Calu3 (cell line): ENCODE measurements around the gene ELMO3. TPM values are rescaled to one million over a fixed set of nuclear protein-coding genes. Genes with fewer than 3 reads are reported as not detected.

Experiments
- BruUV-seq: library from RNA; stranded (reverse); fragments of 400-500 nt; replicated peaks from 2 replicates; lab custom pipeline; 2021; lab: Mats Ljungman, UMichigan
- CTCF ChIA-PET: fragments of 300-600 bp; sonication (Branson Sonifier 250); formaldehyde crosslinking; loops from one replicate; lab custom pipeline; 2022; ENCODE audit warnings: antibody characterized with exemption; lab: Charles Lee
- DNase-seq: peaks from one replicate; pipeline ENCODE4 v3.0.0; 2022
- H3K27ac Mint-ChIP-seq: one replicate; pipeline ENCODE4 v1.8.0; 2022; ENCODE audit warnings: mixed read lengths; ENCODE audit not compliant: unreplicated experiment
- H3K27me3 Mint-ChIP-seq: one replicate; pipeline ENCODE4 v1.8.0; 2022; ENCODE audit warnings: mixed read lengths; ENCODE audit not compliant: unreplicated experiment
- H3K36me3 Mint-ChIP-seq: one replicate; pipeline ENCODE4 v1.8.0; 2022; ENCODE audit warnings: mild to moderate bottlenecking, moderate library complexity, mixed read lengths; ENCODE audit not compliant: insufficient read depth, unreplicated experiment
- H3K4me1 Mint-ChIP-seq: one replicate; pipeline ENCODE4 v1.8.0; 2022; ENCODE audit warnings: mild to moderate bottlenecking, low read depth, mixed read lengths; ENCODE audit not compliant: unreplicated experiment
- H3K4me3 Mint-ChIP-seq: one replicate; pipeline ENCODE4 v1.8.0; 2022; ENCODE audit warnings: mild to moderate bottlenecking, low read depth, moderate library complexity, mixed read lengths; ENCODE audit not compliant: unreplicated experiment
- H3K9me3 Mint-ChIP-seq: one replicate; pipeline ENCODE4 v1.8.0; 2022; ENCODE audit warnings: low read depth, mixed read lengths; ENCODE audit not compliant: unreplicated experiment
- intact Hi-C: fragments of 100-400 bp; cut with micrococcal nuclease; formaldehyde crosslinking; loops from one replicate; pipeline ENCODE4 v1.10.0; 2022; ENCODE audit not compliant: unreplicated experiment
- total RNA-seq: library from RNA; stranded (reverse); gene quantifications from 2 replicates; pipeline ENCODE4 v1.2.3, GENCODE V29; 2022
- TF ChIP-seq, protein P1 (sequence below): fragments of 200-600 bp; IDR thresholded peaks from one replicate; pipeline ENCODE4 v1.8.0; 2022; ENCODE audit warnings: antibody characterized with exemption; ENCODE audit not compliant: unreplicated experiment

Gene ELMO3
- total RNA-seq, 1 experiment from 2014 or later = 31.9 TPM

DNA sequence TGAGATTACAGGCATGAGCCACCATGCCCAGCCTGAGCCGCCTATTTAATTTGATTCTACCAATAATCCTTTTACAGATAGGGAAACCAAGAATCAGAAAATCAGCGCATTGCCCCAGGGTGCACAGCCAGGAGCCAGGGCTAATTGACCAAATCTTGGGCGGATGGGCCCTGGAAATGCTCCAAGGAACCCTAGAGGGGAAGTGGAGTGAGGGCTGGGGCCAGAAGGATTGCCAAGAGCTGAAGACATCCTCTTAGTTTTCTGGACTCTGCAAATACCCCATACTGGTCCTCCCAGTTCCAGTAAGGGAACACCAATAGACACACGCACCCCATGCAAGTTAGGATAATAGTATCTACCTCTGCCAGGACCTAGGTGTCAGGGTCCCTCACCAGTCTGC is 44.5 kb downstream of the ELMO3 start:
- TF ChIP-seq, protein P1, sequence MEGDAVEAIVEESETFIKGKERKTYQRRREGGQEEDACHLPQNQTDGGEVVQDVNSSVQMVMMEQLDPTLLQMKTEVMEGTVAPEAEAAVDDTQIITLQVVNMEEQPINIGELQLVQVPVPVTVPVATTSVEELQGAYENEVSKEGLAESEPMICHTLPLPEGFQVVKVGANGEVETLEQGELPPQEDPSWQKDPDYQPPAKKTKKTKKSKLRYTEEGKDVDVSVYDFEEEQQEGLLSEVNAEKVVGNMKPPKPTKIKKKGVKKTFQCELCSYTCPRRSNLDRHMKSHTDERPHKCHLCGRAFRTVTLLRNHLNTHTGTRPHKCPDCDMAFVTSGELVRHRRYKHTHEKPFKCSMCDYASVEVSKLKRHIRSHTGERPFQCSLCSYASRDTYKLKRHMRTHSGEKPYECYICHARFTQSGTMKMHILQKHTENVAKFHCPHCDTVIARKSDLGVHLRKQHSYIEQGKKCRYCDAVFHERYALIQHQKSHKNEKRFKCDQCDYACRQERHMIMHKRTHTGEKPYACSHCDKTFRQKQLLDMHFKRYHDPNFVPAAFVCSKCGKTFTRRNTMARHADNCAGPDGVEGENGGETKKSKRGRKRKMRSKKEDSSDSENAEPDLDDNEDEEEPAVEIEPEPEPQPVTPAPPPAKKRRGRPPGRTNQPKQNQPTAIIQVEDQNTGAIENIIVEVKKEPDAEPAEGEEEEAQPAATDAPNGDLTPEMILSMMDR = no peak
- H3K27ac Mint-ChIP-seq = no peak overlapping the region
- BruUV-seq = no TSS peak
- DNase-seq = no peak
- peaks cover 49% of the 10 kb centered on the region for H3K4me1 Mint-ChIP-seq
- CTCF ChIA-PET = interaction anchor here (0.5 to 1.5 kb wide), 4 partner anchors 16 to 152 kb away, joined by 3 to 5 read pairs (median 4); partner anchors contain the start of gene TMEM208
- peaks cover 46% of the 10 kb centered on the region for H3K36me3 Mint-ChIP-seq
- H3K9me3 Mint-ChIP-seq = no peaks in the 10 kb centered on the region
- peaks cover 13% of the 10 kb centered on the region for H3K27me3 Mint-ChIP-seq
- intact Hi-C loops = no loop called here
- no peak overlapping the region for H3K4me3 Mint-ChIP-seq

- H3K36me3 Mint-ChIP-seq = peaks cover 47% of the 10 kb centered on the region
- peaks cover 56% of the 10 kb centered on the region for H3K4me1 Mint-ChIP-seq
- CTCF ChIA-PET = interaction anchor here (0.5 to 1.5 kb wide), 7 partner anchors 16 to 574 kb away, joined by 3 to 7 read pairs (median 4); partner anchors contain the start of genes ELMO3 and TMEM208
- peaks cover 24% of the 10 kb centered on the region for H3K27me3 Mint-ChIP-seq
- TF ChIP-seq, protein P1 = no peak
- peak overlapping the region; percentile 9 for H3K4me3 Mint-ChIP-seq
- BruUV-seq = no TSS peak
- no peaks in the 10 kb centered on the region for H3K9me3 Mint-ChIP-seq
- DNase-seq = peak; percentile 45
- peak overlapping the region; percentile 89 for H3K27ac Mint-ChIP-seq
- intact Hi-C loops = no loop called here
Measured at GRCh38 chr16:67244387-67245185, 45.7 kb downstream of the ELMO3 start.

DNA sequence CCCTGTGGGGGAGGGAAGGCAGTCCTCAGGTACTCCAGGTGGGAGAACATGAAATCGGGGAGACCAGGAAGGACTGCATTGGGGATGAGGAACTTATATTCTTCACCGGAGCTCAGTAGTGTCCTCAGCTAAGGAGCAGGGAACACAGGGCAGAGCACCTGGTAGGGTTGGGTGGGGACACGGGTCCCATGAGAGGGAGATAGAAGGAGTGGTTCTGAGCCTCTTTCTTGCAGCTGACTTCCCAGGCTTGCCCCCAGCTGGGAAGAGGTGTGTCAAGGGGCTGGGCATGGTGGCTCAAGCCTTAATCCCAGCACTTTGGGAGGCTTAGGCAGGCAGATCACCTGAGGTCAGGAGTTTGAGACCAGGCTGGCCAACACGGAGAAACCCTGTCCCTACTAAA is 46.3 kb downstream of the ELMO3 start:
- CTCF ChIA-PET = interaction anchor here (1.4 kb wide), 1 partner anchor 32 kb away, joined by 3 read pairs; no protein-coding TSS in a partner anchor
- TSS peak; percentile 34 for BruUV-seq

DNA sequence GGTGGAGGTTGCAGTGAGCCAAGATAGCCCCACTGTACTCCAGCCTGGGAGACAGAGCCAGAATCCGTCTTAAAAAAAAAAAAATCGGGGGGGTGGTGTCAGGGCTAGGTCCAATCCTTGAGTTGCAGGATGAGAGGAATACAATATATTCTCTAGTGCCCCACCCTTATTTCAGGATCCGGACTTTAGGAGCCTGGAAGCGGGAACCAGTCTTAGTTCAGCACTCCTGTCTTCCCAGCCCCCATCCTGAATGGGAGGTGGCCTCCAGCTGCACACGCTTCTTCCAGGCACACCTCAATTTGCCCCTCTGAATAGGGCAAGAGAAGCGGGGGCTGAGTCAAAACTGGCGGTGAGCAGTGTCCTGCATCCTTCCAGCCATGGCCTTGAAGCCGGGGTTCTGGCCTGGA is 46.7 kb downstream of the ELMO3 start:
- Mint-ChIP-seq H3K27me3 (peaks cover 35% of the 10 kb centered on the region), H3K4me1 (peaks cover 65% of the 10 kb centered on the region), H3K27ac (no peak overlapping the region), H3K9me3 (no peaks in the 10 kb centered on the region), H3K4me3 (peak overlapping the region; percentile 94), H3K36me3 (peaks cover 47% of the 10 kb centered on the region)
- intact Hi-C loops = loop anchor here (2.0 kb wide), 1 partner anchor 19 kb away; the partner anchor contains the start of gene TMEM208
- CTCF ChIA-PET = interaction anchor here (0.7 to 3.0 kb wide), 4 partner anchors 19 to 182 kb away, joined by 3 to 11 read pairs (median 8); partner anchors contain the start of genes TMEM208 and TPPP3
- BruUV-seq = no TSS peak
- no peak for DNase-seq
- TF ChIP-seq, protein P1 = no peak

More for the DNA sequence above, 46.3 kb downstream of the ELMO3 start:
- Mint-ChIP-seq H3K27ac (peak overlapping the region; percentile 20), H3K36me3 (peaks cover 47% of the 10 kb centered on the region), H3K9me3 (no peaks in the 10 kb centered on the region), H3K27me3 (peaks cover 30% of the 10 kb centered on the region), H3K4me3 (peak overlapping the region; percentile 9), H3K4me1 (peaks cover 62% of the 10 kb centered on the region)
- DNase-seq = no peak
- TF ChIP-seq, protein P1 = no peak
- intact Hi-C loops = no loop called here
